Measurements from ENCODE around the gene RAF1.

RAF1 gene

DNA sequence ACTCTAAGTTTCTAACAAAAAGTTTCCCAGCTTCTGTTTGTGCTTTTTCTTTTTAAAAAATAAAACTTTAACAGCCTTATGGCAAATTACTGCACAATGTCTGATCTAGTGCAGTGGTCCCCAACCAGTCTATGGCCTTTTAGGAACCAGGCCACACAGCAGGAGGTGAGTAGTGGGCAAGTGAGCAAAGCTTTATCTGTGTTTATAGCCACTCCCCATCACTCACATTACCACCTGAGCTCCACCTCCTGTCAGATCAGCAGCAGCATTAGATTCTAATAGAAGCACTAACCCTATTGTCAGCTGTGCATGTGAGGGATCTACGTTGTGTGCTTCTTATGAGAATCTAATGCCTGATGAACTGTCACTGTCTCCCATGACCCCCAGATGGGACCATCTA, 101.5 kb downstream of the RAF1 start:
- whole genome bisulfite sequencing, 2 experiments (ENCODE audit: insufficient coverage in 2 of 2), result 80% methylated on average over 1 of the region's 1 CpG; no CpG with 5 or more reads in 1 of the 2 experiments
- Histone ChIP-seq H3K4me1 (ENCODE audit: control insufficient read depth, insufficient read depth, low read length, poor library complexity, severe bottlenecking) (peaks cover 30% of the 10 kb centered on the region), H3K4me3 (ENCODE audit: extremely low read depth, insufficient read depth, low read length, poor library complexity, severe bottlenecking) (no peak overlapping the region), H3K36me3 (ENCODE audit: control insufficient read depth, insufficient read depth, low read length) (peaks cover 5% of the 10 kb centered on the region), H3K27ac (ENCODE audit: low read depth, low read length, severe bottlenecking) (no peak overlapping the region), H3K9me3 (ENCODE audit: control insufficient read depth, low read length) (no peaks in the 10 kb centered on the region)

- peaks cover 5% of the 10 kb centered on the region for H3K36me3 ChIP-seq (ENCODE audit: control insufficient read depth, insufficient read depth, low read length)
- H3K27ac ChIP-seq (ENCODE audit: low read depth, low read length, severe bottlenecking), result no peak overlapping the region
- WGBS, 2 experiments (ENCODE audit: insufficient coverage in 2 of 2), result 87 to 100% methylated on average over 1 to 2 of the region's 2 CpGs
- no peak overlapping the region for H3K4me3 ChIP-seq (ENCODE audit: extremely low read depth, insufficient read depth, low read length, poor library complexity, severe bottlenecking)
- H3K9me3 ChIP-seq (ENCODE audit: control insufficient read depth, low read length), result no peaks in the 10 kb centered on the region
- peaks cover 30% of the 10 kb centered on the region for H3K4me1 ChIP-seq (ENCODE audit: control insufficient read depth, insufficient read depth, low read length, poor library complexity, severe bottlenecking)
Observed at GRCh38 chr3:12561397-12561796, 102.5 kb downstream of the RAF1 start.

DNA sequence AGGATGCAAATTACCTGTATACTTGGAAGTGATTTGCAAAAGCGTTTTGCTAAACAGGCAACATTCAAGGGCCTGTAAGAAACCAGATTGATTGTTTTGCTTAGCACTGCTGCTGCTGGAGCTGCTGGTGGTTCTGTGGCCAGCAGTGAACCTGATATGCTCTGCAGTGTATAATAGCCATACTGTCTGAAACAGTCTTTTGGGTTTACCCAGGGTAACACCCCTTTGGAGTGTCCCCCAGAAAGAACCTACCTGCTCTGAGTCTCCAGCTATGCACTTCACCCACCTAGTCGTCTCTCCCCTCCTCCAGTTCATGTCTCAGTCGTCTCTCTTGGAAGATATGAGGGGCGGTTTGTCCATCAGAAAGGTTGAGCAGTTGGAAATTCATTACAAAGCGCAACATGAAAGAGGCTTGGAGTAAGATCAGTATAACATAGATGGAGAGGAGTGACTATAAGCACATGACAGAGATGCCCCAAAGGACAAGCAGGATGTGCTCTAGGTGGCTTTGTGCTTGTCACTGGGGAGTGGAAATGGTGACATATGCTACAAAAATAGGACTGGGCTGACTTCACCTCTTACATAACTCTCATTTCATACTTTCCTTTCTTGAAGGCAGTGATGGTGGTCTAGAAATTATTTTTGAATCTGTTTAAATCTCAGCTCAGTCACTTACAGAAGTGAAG, 103.3 kb downstream of the RAF1 start:
- Histone ChIP-seq H3K4me3 (ENCODE audit: extremely low read depth, insufficient read depth, low read length, poor library complexity, severe bottlenecking) (no peak overlapping the region), H3K36me3 (ENCODE audit: control insufficient read depth, insufficient read depth, low read length) (no peaks in the 10 kb centered on the region), H3K9me3 (ENCODE audit: control insufficient read depth, low read length) (no peaks in the 10 kb centered on the region), H3K27ac (ENCODE audit: low read depth, low read length, severe bottlenecking) (no peak overlapping the region), H3K4me1 (ENCODE audit: control insufficient read depth, insufficient read depth, low read length, poor library complexity, severe bottlenecking) (peaks cover 28% of the 10 kb centered on the region)
- WGBS, 2 experiments (ENCODE audit: insufficient coverage in 2 of 2), result 78 to 97% methylated on average over 3 to 4 of the region's 5 CpGs

DNA sequence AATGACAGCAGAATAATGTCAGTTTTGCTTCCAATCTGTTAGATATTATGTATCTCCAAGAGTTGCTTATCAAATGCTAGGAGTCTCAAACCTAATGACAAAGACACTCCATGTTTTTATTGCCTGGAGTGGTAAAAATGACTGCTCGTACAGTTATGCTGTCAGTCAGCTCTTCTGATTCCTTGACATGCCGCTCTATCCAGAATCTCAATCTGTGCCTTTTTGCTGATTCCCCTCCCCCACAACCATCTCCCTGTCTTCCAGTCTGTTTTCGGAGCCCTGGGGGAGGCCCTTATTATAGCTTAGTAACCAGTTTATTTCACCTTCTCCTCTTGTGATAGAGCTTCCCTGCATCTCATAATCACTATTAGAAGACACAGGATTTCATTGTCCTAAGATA, 104.4 kb downstream of the RAF1 start:
- Histone ChIP-seq H3K4me3 (ENCODE audit: extremely low read depth, insufficient read depth, low read length, poor library complexity, severe bottlenecking) (no peak overlapping the region), H3K27ac (ENCODE audit: low read depth, low read length, severe bottlenecking) (no peak overlapping the region), H3K9me3 (ENCODE audit: control insufficient read depth, low read length) (no peaks in the 10 kb centered on the region), H3K36me3 (ENCODE audit: control insufficient read depth, insufficient read depth, low read length) (no peaks in the 10 kb centered on the region), H3K4me1 (ENCODE audit: control insufficient read depth, insufficient read depth, low read length, poor library complexity, severe bottlenecking) (peaks cover 28% of the 10 kb centered on the region)
- 80 to 100% methylated on average over 1 to 2 of the region's 3 CpGs for WGBS, 2 experiments (ENCODE audit: insufficient coverage in 2 of 2)

GRCh38 chr3:12558706-12559105, 105.2 kb downstream of the RAF1 start:
- H3K9me3 ChIP-seq (ENCODE audit: control insufficient read depth, low read length), result no peaks in the 10 kb centered on the region
- WGBS, 2 experiments (ENCODE audit: insufficient coverage in 2 of 2), result 88 to 90% methylated on average over 4 of the region's 4 CpGs
- H3K36me3 ChIP-seq (ENCODE audit: control insufficient read depth, insufficient read depth, low read length), result no peaks in the 10 kb centered on the region
- H3K4me3 ChIP-seq (ENCODE audit: extremely low read depth, insufficient read depth, low read length, poor library complexity, severe bottlenecking), result no peak overlapping the region
- no peak overlapping the region for H3K27ac ChIP-seq (ENCODE audit: low read depth, low read length, severe bottlenecking)
- peaks cover 28% of the 10 kb centered on the region for H3K4me1 ChIP-seq (ENCODE audit: control insufficient read depth, insufficient read depth, low read length, poor library complexity, severe bottlenecking)

GRCh38 chr3:12557473-12558100, 106.3 kb downstream of the RAF1 start:
- Histone ChIP-seq H3K9me3 (ENCODE audit: control insufficient read depth, low read length) (no peaks in the 10 kb centered on the region), H3K4me3 (ENCODE audit: extremely low read depth, insufficient read depth, low read length, poor library complexity, severe bottlenecking) (peak overlapping the region; percentile 94), H3K27ac (ENCODE audit: low read depth, low read length, severe bottlenecking) (peak overlapping the region; percentile 98), H3K4me1 (ENCODE audit: control insufficient read depth, insufficient read depth, low read length, poor library complexity, severe bottlenecking) (peaks cover 21% of the 10 kb centered on the region), H3K36me3 (ENCODE audit: control insufficient read depth, insufficient read depth, low read length) (no peaks in the 10 kb centered on the region)
- WGBS, 2 experiments (ENCODE audit: insufficient coverage in 2 of 2), result 2 to 8% methylated on average over 5 to 10 of the region's 18 CpGs

DNA sequence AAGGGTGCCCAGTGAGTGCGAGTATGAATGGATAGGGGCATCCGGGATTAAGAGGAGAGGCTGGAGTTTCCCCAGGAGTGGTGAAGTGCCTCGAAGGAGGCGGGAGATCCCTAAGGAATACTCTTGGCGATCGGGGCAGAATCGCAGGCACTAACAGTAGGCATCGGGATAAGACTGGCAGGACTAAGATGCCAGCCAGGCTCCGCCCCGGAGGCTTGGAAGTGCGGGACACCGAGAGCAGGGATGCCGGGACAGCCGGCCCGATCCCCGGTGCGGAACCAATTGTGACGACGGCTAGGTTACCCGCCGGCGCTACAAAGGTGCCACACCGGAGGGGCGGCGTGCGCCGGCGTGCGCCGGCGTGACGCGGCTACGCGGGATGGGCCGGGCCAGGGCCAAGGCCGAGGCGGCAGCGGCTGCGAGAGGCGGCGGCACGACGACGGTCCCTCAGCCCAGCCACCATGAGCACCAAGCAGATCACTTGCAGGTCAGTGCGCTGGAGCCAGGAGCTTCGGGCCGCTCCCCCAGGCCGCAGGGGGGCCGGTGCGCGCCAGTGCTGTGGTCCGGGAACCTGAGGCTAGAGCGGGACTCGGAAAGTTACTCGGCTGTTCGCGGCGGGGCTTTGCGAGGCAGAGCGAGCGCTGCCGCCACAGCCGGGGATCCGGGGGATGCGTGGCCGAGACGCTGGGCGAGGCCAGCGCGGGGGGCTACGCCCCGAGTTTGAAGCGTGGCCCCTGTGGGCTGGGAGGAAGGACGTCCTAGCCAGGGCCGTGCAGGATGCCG, 107.0 kb downstream of the RAF1 start, which contains the start of gene MKRN2:
TSS of gene MKRN2 (plus strand) at position 398 of the 783 bp plus-strand sequence. CDS start at position 462, 64 bp downstream.
- Histone ChIP-seq H3K9me3 (ENCODE audit: control insufficient read depth, low read length) (no peaks in the 10 kb centered on the region), H3K36me3 (ENCODE audit: control insufficient read depth, insufficient read depth, low read length) (no peaks in the 10 kb centered on the region), H3K4me3 (ENCODE audit: extremely low read depth, insufficient read depth, low read length, poor library complexity, severe bottlenecking) (peak within 1 kb of the TSS; percentile 94), H3K4me1 (ENCODE audit: control insufficient read depth, insufficient read depth, low read length, poor library complexity, severe bottlenecking) (peaks cover 18% of the 10 kb centered on the region), H3K27ac (ENCODE audit: low read depth, low read length, severe bottlenecking) (peak within 1 kb of the TSS; percentile 98)
- WGBS, 2 experiments (ENCODE audit: insufficient coverage in 2 of 2), result 0% methylated on average over 62 to 76 of the region's 77 CpGs

DNA sequence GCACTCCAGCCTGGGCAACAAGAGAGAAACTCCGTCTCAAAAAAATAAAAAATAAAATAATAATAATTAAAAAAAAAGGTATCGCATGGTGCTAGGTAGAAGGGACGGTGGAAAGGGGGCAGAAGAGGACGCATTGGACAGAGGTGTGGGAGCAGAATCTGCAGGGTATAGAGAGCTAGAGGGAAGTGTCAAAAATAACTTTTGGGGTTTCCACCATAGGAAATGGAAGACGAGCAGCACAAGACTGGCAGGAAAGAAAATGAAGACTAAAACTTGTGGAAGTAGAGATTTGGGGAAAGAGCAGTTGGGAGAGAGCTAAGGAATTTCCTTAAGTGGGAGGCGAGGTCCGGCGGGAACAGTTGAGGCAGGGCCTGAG, 107.6 kb downstream of the RAF1 start:
- H3K27ac ChIP-seq (ENCODE audit: low read depth, low read length, severe bottlenecking), result peak overlapping the region; percentile 98

GRCh38 chr3:12553921-12554391, 110.0 kb downstream of the RAF1 start:
- no peaks in the 10 kb centered on the region for H3K9me3 ChIP-seq (ENCODE audit: control insufficient read depth, low read length)
- H3K4me1 ChIP-seq (ENCODE audit: control insufficient read depth, insufficient read depth, low read length, poor library complexity, severe bottlenecking), result peaks cover 4% of the 10 kb centered on the region
- no peak overlapping the region for H3K4me3 ChIP-seq (ENCODE audit: extremely low read depth, insufficient read depth, low read length, poor library complexity, severe bottlenecking)
- no peak overlapping the region for H3K27ac ChIP-seq (ENCODE audit: low read depth, low read length, severe bottlenecking)
- 83 to 85% methylated on average over 24 to 25 of the region's 26 CpGs for WGBS, 2 experiments (ENCODE audit: insufficient coverage in 2 of 2)
- H3K36me3 ChIP-seq (ENCODE audit: control insufficient read depth, insufficient read depth, low read length), result no peaks in the 10 kb centered on the region

More for the DNA sequence above, 107.6 kb downstream of the RAF1 start:
- no peaks in the 10 kb centered on the region for H3K36me3 ChIP-seq (ENCODE audit: control insufficient read depth, insufficient read depth, low read length)
- peaks cover 18% of the 10 kb centered on the region for H3K4me1 ChIP-seq (ENCODE audit: control insufficient read depth, insufficient read depth, low read length, poor library complexity, severe bottlenecking)
- 29 to 32% methylated on average over 7 of the region's 8 CpGs for WGBS, 2 experiments (ENCODE audit: insufficient coverage in 2 of 2)
- H3K4me3 ChIP-seq (ENCODE audit: extremely low read depth, insufficient read depth, low read length, poor library complexity, severe bottlenecking), result peak overlapping the region; percentile 94
- H3K9me3 ChIP-seq (ENCODE audit: control insufficient read depth, low read length), result no peaks in the 10 kb centered on the region

GRCh38 chr3:12549971-12550760, 113.8 kb downstream of the RAF1 start:
- no peak overlapping the region for H3K4me3 ChIP-seq (ENCODE audit: extremely low read depth, insufficient read depth, low read length, poor library complexity, severe bottlenecking)
- H3K4me1 ChIP-seq (ENCODE audit: control insufficient read depth, insufficient read depth, low read length, poor library complexity, severe bottlenecking), result peaks cover 3% of the 10 kb centered on the region
- 79 to 87% methylated on average over 3 to 5 of the region's 7 CpGs for WGBS, 2 experiments (ENCODE audit: insufficient coverage in 2 of 2)
- no peaks in the 10 kb centered on the region for H3K9me3 ChIP-seq (ENCODE audit: control insufficient read depth, low read length)
- H3K27ac ChIP-seq (ENCODE audit: low read depth, low read length, severe bottlenecking), result no peak overlapping the region
- H3K36me3 ChIP-seq (ENCODE audit: control insufficient read depth, insufficient read depth, low read length), result no peaks in the 10 kb centered on the region

All from mesodermal cell (in vitro differentiated cells).